ENCODE measurements around the gene HSDL1.
"Not testable (repeated sequence)": the region's sequence is repeated elsewhere in the genome, so short reads cannot be mapped to it uniquely, and the experiment has no call there.

The HSDL1 gene

GRCh38 chr16:84137769-84138357 is 7.1 kb downstream of the HSDL1 start:
- no peak for DNase-seq

GRCh38 chr16:84137287-84137686 is 7.7 kb downstream of the HSDL1 start:
- no peak for DNase-seq

GRCh38 chr16:84136331-84137125 is 8.4 kb downstream of the HSDL1 start:
- DNase-seq = no peak

GRCh38 chr16:84132527-84133285 is 12.3 kb downstream of the HSDL1 start:
- DNase-seq = no peak

- DNase-seq = no peak
Measured at GRCh38 chr16:84131117-84131516, 13.9 kb downstream of the HSDL1 start.

- no peak for DNase-seq
Measured at GRCh38 chr16:84124257-84125073, 20.5 kb downstream of the HSDL1 start.

GRCh38 chr16:84121007-84121406 is 24.0 kb downstream of the HSDL1 start:
- DNase-seq = no peak

- DNase-seq = no peak
Measured at GRCh38 chr16:84120023-84120422, 25.0 kb downstream of the HSDL1 start.

- DNase-seq = no peak
Measured at GRCh38 chr16:84119368-84119767, 25.6 kb downstream of the HSDL1 start.

GRCh38 chr16:84118315-84118714 is 26.7 kb downstream of the HSDL1 start:
- not testable (repeated sequence) for DNase-seq

GRCh38 chr16:84117494-84117843 is 27.5 kb downstream of the HSDL1 start:
- DNase-seq = no peak

GRCh38 chr16:84116720-84117493 is 28.1 kb downstream of the HSDL1 start, which contains the start of gene MBTPS1:
Gene MBTPS1, minus strand, starts transcription at chr16:84116942. Its CDS starts 15,159 bp downstream, at chr16:84101783.
- DNase-seq = peak; percentile 98

- peak; percentile 25 for DNase-seq
Measured at GRCh38 chr16:84115919-84116719, 28.9 kb downstream of the HSDL1 start.

- DNase-seq = not testable (repeated sequence)
Measured at GRCh38 chr16:84111949-84112348, 33.0 kb downstream of the HSDL1 start.

- DNase-seq = no peak
Measured at GRCh38 chr16:84111525-84111924, 33.5 kb downstream of the HSDL1 start.

- no peak for DNase-seq
Measured at GRCh38 chr16:84110527-84110926, 34.5 kb downstream of the HSDL1 start.

- no peak for DNase-seq
Measured at GRCh38 chr16:84109598-84110335, 35.2 kb downstream of the HSDL1 start.

GRCh38 chr16:84107921-84108320 is 37.1 kb downstream of the HSDL1 start:
- no peak for DNase-seq

GRCh38 chr16:84105948-84106740 is 38.8 kb downstream of the HSDL1 start:
- DNase-seq = no peak
